HG03342 (cell line): Measurements from ENCODE around the gene DDX6.

Experiments
- ATAC-seq: cut with Tn5 transposase; IDR thresholded peaks from one replicate; pipeline ENCODE4 v1.9.1; 2021; ENCODE audit warnings: mild to moderate bottlenecking, moderate library complexity; ENCODE audit not compliant: unreplicated experiment

DDX6 gene

GRCh38 chr11:118705791-118706545 is 85.0 kb downstream of the DDX6 start:
- no peak for ATAC-seq

- ATAC-seq, result no peak
Observed at GRCh38 chr11:118705111-118705741, 85.7 kb downstream of the DDX6 start.

- no peak for ATAC-seq
Observed at GRCh38 chr11:118703563-118704106, 87.3 kb downstream of the DDX6 start.

DNA sequence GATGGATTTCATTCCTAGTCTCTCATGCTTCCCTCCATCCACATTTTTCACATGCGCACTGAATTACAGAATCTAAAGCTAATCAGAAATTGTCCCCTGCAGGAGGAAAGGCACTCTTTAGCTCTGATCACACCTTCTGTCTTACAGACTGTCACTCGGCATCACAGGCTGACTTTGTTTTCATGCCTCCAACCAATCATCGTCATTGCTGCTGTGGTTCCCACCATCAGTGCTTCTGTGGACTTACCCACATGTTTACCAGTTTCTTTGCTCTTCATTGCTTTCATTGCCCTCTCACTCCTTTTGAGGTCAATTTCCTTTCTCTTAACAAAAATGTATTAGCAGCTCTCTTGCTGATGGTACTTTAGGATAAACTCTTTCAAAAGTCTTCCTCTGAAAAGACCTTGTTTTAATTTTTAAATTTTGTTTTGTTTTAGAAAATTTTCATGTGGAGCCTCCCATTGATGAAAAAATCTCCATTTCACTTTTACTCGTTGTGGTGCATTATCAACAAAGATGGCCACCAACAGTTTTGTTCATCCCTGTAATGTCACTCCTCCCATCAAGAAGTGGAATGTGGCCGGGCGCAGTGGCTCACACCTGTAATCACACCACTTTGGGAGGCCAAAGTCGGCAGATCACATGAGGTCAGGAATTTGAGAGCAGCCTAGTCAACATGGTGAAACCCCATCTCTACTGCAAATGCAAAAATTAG is 91.3 kb downstream of the DDX6 start:
- ATAC-seq, result no peak
